Osteoblast (primary cell): ENCODE results near the gene PRCC. TPM values are rescaled to one million over a fixed set of nuclear protein-coding genes. Genes with fewer than 3 reads are reported as not detected.

ENCODE experiments used
- DNase-seq: peaks from one replicate; pipeline ENCODE4 v3.0.0; 2011; ENCODE audit warnings: low spot score, mixed read lengths; ENCODE audit not compliant: insufficient read length; ENCODE audit errors: missing footprints
- H2AFZ ChIP-seq: 2 replicates; pipeline ENCODE4 v1.6.0; 2011; ENCODE audit warnings: mild to moderate bottlenecking, low read length
- H3K27ac ChIP-seq: 2 replicates; pipeline ENCODE4 v1.5.1; 2011; ENCODE audit warnings: mild to moderate bottlenecking, low read depth, low read length, moderate library complexity
- H3K27me3 ChIP-seq: 2 replicates; pipeline ENCODE4 v1.6.0; 2012; ENCODE audit warnings: mild to moderate bottlenecking, control low read depth, inconsistent platforms, low read length, moderate library complexity; ENCODE audit not compliant: insufficient read depth
- H3K36me3 ChIP-seq: 2 replicates; pipeline ENCODE4 v1.5.1; 2011; ENCODE audit warnings: mild to moderate bottlenecking, low read length, control low read depth, moderate library complexity; ENCODE audit not compliant: insufficient read depth
- H3K4me1 ChIP-seq: 2 replicates; pipeline ENCODE4 v1.5.1; 2011; ENCODE audit warnings: mild to moderate bottlenecking, low read length, control low read depth, moderate library complexity; ENCODE audit not compliant: insufficient read depth
- H3K4me2 ChIP-seq: 2 replicates; pipeline ENCODE4 v1.6.0; 2011; ENCODE audit warnings: mild to moderate bottlenecking, low read length; ENCODE audit not compliant: insufficient read depth
- H3K4me3 ChIP-seq: fragments of 200-600 bp; sonication (generic); 3 replicates; pipeline ENCODE4 v1.5.1; 2012; ENCODE audit warnings: mild to moderate bottlenecking, low read length, inconsistent platforms; ENCODE audit not compliant: insufficient read depth
- H3K79me2 ChIP-seq: 2 replicates; pipeline ENCODE4 v1.6.0; 2012; ENCODE audit warnings: mild to moderate bottlenecking, low read length, control low read depth, inconsistent platforms; ENCODE audit not compliant: insufficient read depth
- H3K9me3 ChIP-seq: 2 replicates; pipeline ENCODE4 v1.5.1; 2011; ENCODE audit warnings: low read depth, low read length, control low read depth
- H4K20me1 ChIP-seq: 2 replicates; pipeline ENCODE4 v1.6.0; 2012; ENCODE audit warnings: mild to moderate bottlenecking, low read length, control low read depth; ENCODE audit not compliant: insufficient read depth
- total RNA-seq: library from RNA; depleted of rRNA; stranded (reverse); fragments of >200 nt; gene quantifications from 2 replicates; pipeline ENCODE4 v1.2.3, GENCODE V29; 2012
- TF ChIP-seq, protein P1 (sequence below): IDR thresholded peaks from 2 replicates; pipeline ENCODE4 v1.5.1; 2011; ENCODE audit warnings: mild to moderate bottlenecking, low read depth, low read length, moderate library complexity; ENCODE audit errors: extremely low read depth

The PRCC gene
- total RNA-seq, 1 donor, result 22.8 TPM

DNA sequence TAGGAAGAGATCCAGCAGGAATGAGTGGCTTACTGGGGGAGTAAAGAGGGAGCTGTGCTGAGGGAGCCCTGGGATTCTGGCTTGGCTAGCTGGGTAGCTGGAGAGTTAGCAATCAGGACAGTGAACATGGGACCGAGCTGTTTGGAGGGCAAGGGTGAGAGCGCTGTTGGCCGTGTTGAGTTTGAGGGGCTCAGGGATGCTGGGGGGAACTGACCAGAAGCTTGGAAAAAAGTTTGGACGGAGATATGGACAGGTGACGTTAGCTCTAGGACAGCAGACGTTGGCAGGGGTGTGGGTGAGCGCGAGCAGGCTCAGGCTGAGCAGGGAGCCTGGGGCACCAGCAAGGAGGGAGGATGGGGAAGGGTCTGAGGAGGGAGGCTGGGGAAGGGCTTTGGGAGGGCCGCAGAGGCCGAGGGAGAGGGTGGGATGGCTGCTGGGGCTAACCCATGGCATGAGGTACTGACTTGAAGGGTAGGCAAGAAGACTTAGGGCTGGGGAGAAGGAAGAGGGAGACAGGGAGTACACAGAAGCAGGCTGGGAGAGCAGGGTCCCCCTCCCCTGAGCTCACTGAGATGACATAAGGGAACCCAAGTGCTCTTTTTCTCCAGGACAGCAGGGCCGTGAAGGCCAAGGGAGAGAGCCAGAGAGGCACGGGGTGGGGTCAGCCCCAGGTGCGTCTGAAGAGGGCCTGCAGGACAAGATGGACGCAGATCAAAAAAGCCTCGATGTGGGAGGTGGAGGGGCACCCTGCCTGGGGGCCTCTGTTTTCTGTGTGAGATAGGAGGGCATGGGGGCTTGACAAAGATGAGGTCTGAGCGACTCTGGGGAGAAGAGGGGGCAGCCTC lies 41.1 kb downstream of the PRCC start:
- no peaks in the 10 kb centered on the region for H3K36me3 ChIP-seq
- peaks cover 16% of the 10 kb centered on the region for H3K4me1 ChIP-seq
- DNase-seq, result no peak
- H3K27ac ChIP-seq, result no peak overlapping the region
- no peak overlapping the region for H2AFZ ChIP-seq
- no peak overlapping the region for H3K4me3 ChIP-seq
- H4K20me1 ChIP-seq, result no peaks in the 10 kb centered on the region
- no peaks in the 10 kb centered on the region for H3K27me3 ChIP-seq
- no peaks in the 10 kb centered on the region for H3K79me2 ChIP-seq
- H3K9me3 ChIP-seq, result no peaks in the 10 kb centered on the region
- H3K4me2 ChIP-seq, result no peak overlapping the region
- TF ChIP-seq, protein P1, sequence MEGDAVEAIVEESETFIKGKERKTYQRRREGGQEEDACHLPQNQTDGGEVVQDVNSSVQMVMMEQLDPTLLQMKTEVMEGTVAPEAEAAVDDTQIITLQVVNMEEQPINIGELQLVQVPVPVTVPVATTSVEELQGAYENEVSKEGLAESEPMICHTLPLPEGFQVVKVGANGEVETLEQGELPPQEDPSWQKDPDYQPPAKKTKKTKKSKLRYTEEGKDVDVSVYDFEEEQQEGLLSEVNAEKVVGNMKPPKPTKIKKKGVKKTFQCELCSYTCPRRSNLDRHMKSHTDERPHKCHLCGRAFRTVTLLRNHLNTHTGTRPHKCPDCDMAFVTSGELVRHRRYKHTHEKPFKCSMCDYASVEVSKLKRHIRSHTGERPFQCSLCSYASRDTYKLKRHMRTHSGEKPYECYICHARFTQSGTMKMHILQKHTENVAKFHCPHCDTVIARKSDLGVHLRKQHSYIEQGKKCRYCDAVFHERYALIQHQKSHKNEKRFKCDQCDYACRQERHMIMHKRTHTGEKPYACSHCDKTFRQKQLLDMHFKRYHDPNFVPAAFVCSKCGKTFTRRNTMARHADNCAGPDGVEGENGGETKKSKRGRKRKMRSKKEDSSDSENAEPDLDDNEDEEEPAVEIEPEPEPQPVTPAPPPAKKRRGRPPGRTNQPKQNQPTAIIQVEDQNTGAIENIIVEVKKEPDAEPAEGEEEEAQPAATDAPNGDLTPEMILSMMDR, result no peak

DNA sequence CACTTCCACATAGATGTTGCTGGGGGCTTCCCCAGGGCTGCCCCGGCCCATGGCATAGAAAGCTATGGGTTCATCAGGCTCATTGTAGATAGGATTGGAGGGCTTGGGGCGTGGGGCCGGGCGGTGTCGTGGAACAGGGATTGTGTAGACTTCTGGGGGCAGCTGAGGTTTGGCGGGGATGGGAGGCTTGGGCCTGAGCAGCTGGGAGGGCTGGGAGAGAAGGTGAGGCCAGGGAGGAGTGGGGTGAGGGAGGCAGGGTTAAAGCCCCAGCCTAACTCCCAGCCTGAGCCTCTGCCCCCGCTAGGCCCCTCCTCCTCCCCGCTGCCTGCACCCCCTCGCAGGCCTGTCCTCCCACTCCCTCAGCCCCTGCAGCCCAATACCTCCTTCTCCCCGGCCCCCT lies 41.9 kb downstream of the PRCC start:
- no peak overlapping the region for H3K4me3 ChIP-seq
- H3K4me2 ChIP-seq, result no peak overlapping the region
- H3K9me3 ChIP-seq, result no peaks in the 10 kb centered on the region
- H2AFZ ChIP-seq, result no peak overlapping the region
- TF ChIP-seq, protein P1, result no peak
- no peaks in the 10 kb centered on the region for H4K20me1 ChIP-seq
- no peaks in the 10 kb centered on the region for H3K36me3 ChIP-seq
- H3K79me2 ChIP-seq, result no peaks in the 10 kb centered on the region
- no peaks in the 10 kb centered on the region for H3K27me3 ChIP-seq
- no peak for DNase-seq
- H3K27ac ChIP-seq, result no peak overlapping the region
- H3K4me1 ChIP-seq, result peaks cover 24% of the 10 kb centered on the region

DNA sequence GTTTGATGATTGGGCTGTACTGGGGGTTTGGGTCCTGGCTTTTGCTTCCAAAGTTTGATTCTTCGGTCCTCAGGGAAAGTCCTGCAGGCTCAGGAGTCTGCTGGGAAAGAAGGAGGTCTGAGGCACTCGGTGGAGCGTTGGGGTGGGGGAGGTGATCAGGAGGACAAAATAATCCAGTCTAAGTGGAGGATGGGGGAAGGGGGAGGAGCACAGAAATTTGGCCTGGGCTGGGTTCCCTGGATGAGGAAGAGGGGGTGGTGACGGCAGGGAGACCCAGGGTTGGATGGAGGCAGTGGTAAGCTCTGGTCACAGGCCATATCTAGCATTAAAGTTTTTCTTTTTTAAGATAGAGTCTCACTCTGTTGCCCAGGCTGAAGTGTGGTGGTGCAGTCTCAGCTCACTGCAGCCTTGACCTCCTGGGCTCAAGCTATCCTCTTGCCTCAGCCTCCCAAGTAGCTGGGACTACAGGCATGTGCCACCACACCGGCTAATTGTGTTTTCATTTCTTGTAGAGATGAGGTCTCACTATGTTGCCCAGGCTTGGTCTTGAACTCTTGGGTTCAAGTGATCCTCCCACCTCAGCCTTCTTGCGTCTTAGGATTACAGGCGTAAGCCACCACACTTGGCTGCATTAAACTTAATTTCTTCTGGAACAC lies 42.5 kb downstream of the PRCC start:
- Histone ChIP-seq H3K4me3 (no peak overlapping the region), H3K4me2 (no peak overlapping the region), H3K36me3 (no peaks in the 10 kb centered on the region), H4K20me1 (no peaks in the 10 kb centered on the region), H3K27me3 (no peaks in the 10 kb centered on the region), H3K4me1 (peaks cover 29% of the 10 kb centered on the region), H3K9me3 (no peaks in the 10 kb centered on the region), H2AFZ (no peak overlapping the region), H3K27ac (no peak overlapping the region), H3K79me2 (no peaks in the 10 kb centered on the region)
- no peak for DNase-seq
- TF ChIP-seq, protein P1, result no peak

DNA sequence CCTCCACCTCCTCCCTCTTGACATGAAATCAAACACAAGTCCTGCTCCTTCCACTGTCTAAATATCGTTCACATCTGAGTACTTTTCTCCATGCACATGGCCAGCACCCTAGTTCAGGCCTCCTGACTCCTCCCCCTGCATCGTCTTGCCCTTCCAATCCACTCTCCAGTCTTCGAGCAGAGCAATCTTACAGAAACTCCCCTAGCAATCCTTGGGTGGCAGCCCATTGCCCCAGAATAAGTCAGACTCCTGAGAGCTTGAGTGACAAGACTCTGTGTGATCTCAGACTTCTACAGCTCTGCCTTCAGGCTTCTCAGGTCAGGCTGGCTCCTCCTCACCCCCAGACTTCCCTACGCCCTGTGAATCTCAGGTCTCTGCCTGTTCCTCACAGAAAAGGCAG lies 43.8 kb downstream of the PRCC start:
- H3K4me2 ChIP-seq, result no peak overlapping the region
- H3K79me2 ChIP-seq, result no peaks in the 10 kb centered on the region
- peak; percentile 86 for DNase-seq
- H3K36me3 ChIP-seq, result no peaks in the 10 kb centered on the region
- H3K4me3 ChIP-seq, result no peak overlapping the region
- H3K4me1 ChIP-seq, result peaks cover 39% of the 10 kb centered on the region
- no peak overlapping the region for H2AFZ ChIP-seq
- no peaks in the 10 kb centered on the region for H3K9me3 ChIP-seq
- no peaks in the 10 kb centered on the region for H4K20me1 ChIP-seq
- no peaks in the 10 kb centered on the region for H3K27me3 ChIP-seq
- H3K27ac ChIP-seq, result no peak overlapping the region
- TF ChIP-seq, protein P1, result no peak
